Mesodermal cell (in vitro differentiated cells): ENCODE data around the gene COA4. TPM values are rescaled to one million over a fixed set of nuclear protein-coding genes. Genes with fewer than 3 reads are reported as not detected.

Experiments
- H3K27ac ChIP-seq: 2 replicates; pipeline ENCODE4 v1.7.0; 2013; ENCODE audit warnings: mild to moderate bottlenecking, low read depth, low read length, moderate library complexity; ENCODE audit not compliant: severe bottlenecking
- H3K36me3 ChIP-seq: 2 replicates; pipeline ENCODE4 v1.7.1; 2013; ENCODE audit warnings: mild to moderate bottlenecking, low read length, moderate library complexity; ENCODE audit not compliant: control insufficient read depth, insufficient read depth
- H3K4me1 ChIP-seq: one replicate; pipeline ENCODE4 v1.7.1; 2013; ENCODE audit warnings: mild to moderate bottlenecking, low read length; ENCODE audit not compliant: insufficient read depth, control insufficient read depth, poor library complexity, severe bottlenecking
- H3K4me3 ChIP-seq: 2 replicates; pipeline ENCODE4 v1.7.0; 2013; ENCODE audit warnings: low read length, control low read depth, mild to moderate bottlenecking; ENCODE audit not compliant: insufficient read depth, poor library complexity, severe bottlenecking; ENCODE audit errors: extremely low read depth
- H3K9me3 ChIP-seq: 2 replicates; pipeline ENCODE4 v1.7.1; 2013; ENCODE audit warnings: mild to moderate bottlenecking, low read length, moderate library complexity; ENCODE audit not compliant: control insufficient read depth
- WGBS, 2 experiments: methylation state at CpG; one replicate each; pipeline ENCODE4 v1.1.5; 2013; ENCODE audit warnings: missing lambda C conversion rate in 2 of 2; ENCODE audit not compliant: insufficient coverage in 2 of 2; 5-methylcytosine and 5-hydroxymethylcytosine counted together
- polyA plus RNA-seq, 2 experiments: library from polyadenylated mRNA; stranded (reverse); fragments of 50-300 nt; gene quantifications; one replicate each; pipeline ENCODE4 v1.2.3, GENCODE V29; 2013

The COA4 gene
- polyA plus RNA-seq (2013, experiment 1 of 2): 46.8 TPM
- polyA plus RNA-seq (2013, experiment 2 of 2): 49.5 TPM

DNA sequence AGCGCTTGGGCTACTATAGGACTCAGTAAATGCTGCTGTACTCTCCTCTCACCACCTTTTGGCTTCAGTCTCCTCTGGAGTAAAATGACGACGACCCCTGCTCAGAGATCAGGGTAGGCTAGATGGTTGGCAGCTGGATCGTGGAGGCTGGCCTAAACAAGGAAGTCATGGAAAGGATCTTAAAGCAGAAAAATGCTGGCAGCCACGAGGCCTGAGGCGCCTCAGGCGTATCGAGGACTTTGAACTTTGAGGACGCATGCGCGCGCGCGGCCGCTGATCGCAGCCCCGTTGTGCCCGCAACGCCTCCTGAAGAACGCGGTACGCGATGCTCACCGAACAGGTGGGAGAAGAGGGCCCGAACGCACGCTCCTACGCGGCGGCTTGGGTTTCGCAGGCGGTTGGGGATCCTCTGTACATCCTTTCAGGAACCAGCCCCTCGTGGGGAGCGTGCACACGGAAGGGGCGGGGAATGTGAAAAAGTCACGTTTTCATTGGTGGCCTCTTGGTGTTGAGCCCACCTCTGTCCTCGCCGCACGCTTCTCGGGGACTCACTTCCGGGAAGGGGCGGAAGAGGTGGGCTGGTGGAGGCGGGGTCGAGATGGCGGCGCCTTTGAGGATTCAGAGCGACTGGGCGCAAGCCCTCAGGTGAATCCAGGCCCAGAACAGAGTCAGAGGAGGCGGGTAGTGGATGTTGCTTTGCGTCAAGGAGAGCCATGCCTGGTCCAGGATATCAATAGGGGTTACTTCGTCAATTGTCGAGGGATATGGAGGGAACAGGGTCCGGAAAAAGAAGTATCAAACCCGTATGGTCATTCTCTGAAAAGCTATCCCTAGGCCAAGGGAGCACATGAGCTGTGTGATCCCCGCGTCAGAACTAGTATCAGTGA is at the start of gene COA4, which contains the start of gene PAAF1:
COA4 (minus strand) TSS at position 423 of the 887 bp plus-strand sequence. CDS start 3,468 bp downstream, outside the sequence.
PAAF1 (plus strand) TSS at position 576 of the 887 bp plus-strand sequence; CDS start at position 599, 23 bp downstream.
- WGBS, 2 experiments: 0 to 1% methylated on average over 51 to 55 of the region's 57 CpGs
- Histone ChIP-seq H3K9me3 (no peaks in the 10 kb centered on the region), H3K36me3 (peaks cover 45% of the 10 kb centered on the region), H3K4me1 (no peaks in the 10 kb centered on the region), H3K4me3 (peak within 1 kb of the TSS; percentile 72), H3K27ac (peak within 1 kb of the TSS; percentile 89)

DNA sequence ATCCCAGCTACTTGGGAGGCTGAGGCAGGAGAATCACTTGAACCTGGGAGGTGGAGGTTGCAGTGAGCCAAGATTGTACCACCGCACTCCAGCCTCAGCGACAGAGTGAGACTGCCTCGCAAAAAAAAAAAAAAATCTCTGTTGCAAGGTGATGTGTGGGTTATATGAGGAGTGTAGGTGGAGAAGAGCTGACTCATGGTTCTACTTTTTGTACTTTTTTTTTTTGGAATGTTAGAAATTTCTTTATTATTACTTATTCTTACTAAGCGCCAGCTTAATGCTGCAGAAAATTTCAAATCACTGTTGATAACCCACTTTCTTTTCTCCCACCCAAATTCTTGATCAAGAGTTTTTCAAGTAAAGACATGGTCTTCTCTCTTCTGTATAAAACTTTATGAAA is 44.5 kb upstream of the COA4 start:
- Histone ChIP-seq H3K36me3 (peaks cover 47% of the 10 kb centered on the region), H3K27ac (no peak overlapping the region), H3K4me1 (no peaks in the 10 kb centered on the region), H3K4me3 (no peak overlapping the region), H3K9me3 (no peaks in the 10 kb centered on the region)
- WGBS, 2 experiments: 100% methylated on average over 3 of the region's 4 CpGs

DNA sequence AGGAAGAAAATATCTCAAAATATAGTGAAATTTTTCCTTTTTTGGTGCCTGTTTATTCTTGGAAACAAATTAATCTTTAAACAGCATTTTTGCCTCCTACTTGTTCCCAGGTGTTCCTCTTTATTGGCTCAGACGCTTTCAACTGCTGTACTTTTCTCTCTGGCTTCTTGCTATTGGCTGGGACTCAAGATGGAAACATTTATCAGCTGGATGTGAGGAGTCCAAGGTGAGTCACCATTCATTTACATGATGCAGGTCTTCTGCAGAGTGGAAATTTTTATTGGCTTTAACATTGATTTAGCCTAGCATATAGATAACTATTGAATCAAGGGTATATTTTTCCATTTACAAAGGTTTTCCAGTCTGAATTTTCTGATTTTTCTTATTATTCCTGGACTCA is 39.8 kb upstream of the COA4 start:
- peaks cover 41% of the 10 kb centered on the region for H3K36me3 ChIP-seq
- H3K9me3 ChIP-seq: no peaks in the 10 kb centered on the region
- H3K4me1 ChIP-seq: no peaks in the 10 kb centered on the region
- no peak overlapping the region for H3K4me3 ChIP-seq
- no CpG with 5 or more reads among the region's 1 CpG for WGBS, 2 experiments
- no peak overlapping the region for H3K27ac ChIP-seq

DNA sequence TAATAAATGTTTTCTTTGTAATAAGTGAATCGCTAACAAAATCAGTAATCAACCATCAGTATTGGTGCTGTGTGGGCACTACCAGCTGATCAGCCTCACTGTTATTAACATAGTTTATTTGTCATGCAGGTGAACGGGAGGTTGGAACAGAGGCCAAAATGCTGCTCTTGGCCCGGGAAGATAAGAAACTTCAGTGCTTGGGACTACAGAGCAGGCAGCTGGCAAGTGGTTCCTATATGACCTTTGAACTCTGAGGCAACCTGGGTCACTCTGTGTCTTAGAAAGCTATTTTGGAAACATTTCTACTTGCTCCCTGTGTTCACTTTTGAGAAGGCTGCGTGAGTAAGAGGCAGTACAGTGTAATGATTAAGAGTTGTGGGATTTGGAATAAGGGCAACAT is 37.6 kb upstream of the COA4 start:
- H3K4me1 ChIP-seq: no peaks in the 10 kb centered on the region
- 85 to 96% methylated on average over 3 of the region's 4 CpGs for WGBS, 2 experiments
- no peaks in the 10 kb centered on the region for H3K9me3 ChIP-seq
- peaks cover 47% of the 10 kb centered on the region for H3K36me3 ChIP-seq
- H3K4me3 ChIP-seq: no peak overlapping the region
- H3K27ac ChIP-seq: no peak overlapping the region

DNA sequence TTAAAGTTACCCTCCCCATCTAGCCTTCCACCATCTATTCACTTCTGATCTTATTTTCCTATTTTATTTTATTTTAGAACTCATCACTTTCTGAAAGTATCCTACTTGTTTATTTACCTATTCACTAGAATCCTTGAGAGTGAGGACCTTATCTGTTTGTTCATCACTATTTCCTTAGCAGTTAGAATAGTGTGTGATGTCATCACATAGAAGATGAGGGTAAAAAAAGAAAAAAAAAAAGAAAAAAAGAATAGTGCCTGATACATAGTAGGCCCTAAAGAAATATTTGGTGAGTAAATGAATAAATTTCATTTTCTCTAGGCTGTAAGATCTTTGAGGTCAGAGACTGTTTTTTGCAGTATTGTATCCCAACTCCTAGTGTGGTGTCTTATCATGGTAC is 36.8 kb upstream of the COA4 start:
- Histone ChIP-seq H3K4me1 (no peaks in the 10 kb centered on the region), H3K9me3 (no peaks in the 10 kb centered on the region), H3K27ac (no peak overlapping the region), H3K36me3 (peaks cover 39% of the 10 kb centered on the region), H3K4me3 (no peak overlapping the region)

DNA sequence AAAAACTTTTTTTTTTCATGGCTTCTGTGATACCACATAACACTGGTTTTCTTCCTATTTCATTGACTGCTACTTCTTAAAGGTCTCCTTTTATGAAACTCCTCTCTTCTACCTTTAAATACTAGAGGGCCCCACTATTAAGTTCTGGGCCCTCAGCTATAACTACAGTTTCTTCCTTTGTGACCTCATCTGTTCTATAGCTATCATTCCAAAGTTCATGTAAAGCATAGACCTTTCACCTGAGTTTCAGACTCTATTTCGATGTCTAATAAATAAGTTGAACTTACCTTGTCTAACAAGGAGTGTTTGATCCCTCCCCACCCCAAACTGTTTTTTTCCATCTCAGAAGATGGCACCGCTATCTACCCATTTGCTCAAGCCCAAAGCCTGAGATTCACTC is 35.4 kb upstream of the COA4 start:
- peaks cover 30% of the 10 kb centered on the region for H3K36me3 ChIP-seq
- H3K9me3 ChIP-seq: no peaks in the 10 kb centered on the region
- 94 to 96% methylated on average over 2 of the region's 2 CpGs for WGBS, 2 experiments
- H3K27ac ChIP-seq: no peak overlapping the region
- no peaks in the 10 kb centered on the region for H3K4me1 ChIP-seq
- no peak overlapping the region for H3K4me3 ChIP-seq

DNA sequence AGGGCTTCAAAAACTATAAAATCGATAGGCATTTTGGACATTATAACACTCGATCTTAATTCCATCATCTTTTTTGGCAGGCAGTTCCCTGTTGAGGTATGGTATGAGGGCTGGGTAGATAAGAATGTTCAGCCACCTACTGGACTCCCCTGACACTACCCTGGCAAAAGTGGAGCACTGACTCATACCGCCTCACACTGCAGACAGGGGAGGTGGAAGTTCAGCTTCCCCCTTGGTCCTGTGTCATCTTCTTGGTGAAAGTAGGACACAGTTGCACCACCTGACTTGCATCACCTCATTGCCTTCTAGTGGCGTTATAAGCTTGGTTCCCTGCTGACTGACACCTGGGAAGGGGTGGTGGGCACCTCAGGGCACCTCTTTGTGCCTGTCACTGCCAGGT is 30.5 kb upstream of the COA4 start:
- H3K4me1 ChIP-seq: no peaks in the 10 kb centered on the region
- H3K9me3 ChIP-seq: no peaks in the 10 kb centered on the region
- no peak overlapping the region for H3K27ac ChIP-seq
- WGBS, 2 experiments: 80 to 100% methylated on average over 1 of the region's 4 CpGs
- peaks cover 25% of the 10 kb centered on the region for H3K36me3 ChIP-seq
- H3K4me3 ChIP-seq: no peak overlapping the region

DNA sequence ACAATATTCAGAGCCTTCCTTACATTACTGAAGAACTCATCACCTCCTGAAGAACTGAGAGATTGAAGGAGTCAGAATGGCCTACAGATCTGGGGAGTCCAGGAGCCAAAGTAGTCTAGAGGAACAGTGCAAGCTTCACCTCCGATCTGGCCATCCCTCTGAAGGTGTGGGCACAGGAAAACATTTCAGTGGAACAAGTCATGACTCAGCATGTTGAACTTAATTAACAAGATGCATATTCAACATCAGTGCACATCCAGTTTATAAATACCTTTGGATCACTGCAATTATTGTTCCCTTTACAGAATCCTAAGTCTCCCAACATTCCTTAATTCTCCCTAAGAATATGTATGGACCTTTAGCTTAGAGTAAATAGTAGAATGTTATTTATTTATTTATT is 25.7 kb upstream of the COA4 start:
- WGBS, 2 experiments: 89 to 100% methylated on average over 1 of the region's 1 CpG
- Histone ChIP-seq H3K4me1 (no peaks in the 10 kb centered on the region), H3K27ac (no peak overlapping the region), H3K36me3 (peaks cover 29% of the 10 kb centered on the region), H3K4me3 (no peak overlapping the region), H3K9me3 (no peaks in the 10 kb centered on the region)

DNA sequence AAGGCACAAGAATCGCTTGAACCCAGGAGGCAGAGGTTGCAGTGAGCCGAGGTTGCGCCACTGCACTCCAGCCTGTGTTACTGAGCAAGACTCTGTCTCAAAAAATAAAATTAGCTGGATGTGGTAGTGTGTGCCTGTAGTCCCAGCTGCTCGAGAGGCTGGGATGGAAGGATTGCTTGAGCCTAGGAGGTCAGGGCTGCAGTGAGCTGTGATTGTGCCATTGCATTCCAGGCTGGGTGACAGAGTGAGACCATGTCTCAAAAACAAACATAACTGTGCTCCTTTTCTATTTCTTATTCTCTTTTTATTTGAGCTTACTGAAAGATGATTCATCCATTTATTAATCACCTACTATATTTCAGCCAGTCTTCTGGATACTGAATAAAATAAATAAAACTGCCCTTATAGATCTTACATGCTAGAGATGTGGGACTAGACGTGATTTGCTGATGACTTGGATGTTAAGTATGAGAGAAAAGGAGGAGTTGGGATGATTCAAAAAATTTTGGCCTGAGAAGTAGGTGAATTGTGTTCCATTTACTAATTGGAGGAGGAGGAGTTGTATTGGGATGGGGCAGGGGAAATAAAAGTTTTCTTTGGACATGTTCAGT is 18.2 kb upstream of the COA4 start:
- WGBS, 2 experiments: 95 to 100% methylated on average over 3 to 5 of the region's 5 CpGs
- H3K9me3 ChIP-seq: no peaks in the 10 kb centered on the region
- peaks cover 31% of the 10 kb centered on the region for H3K36me3 ChIP-seq
- no peaks in the 10 kb centered on the region for H3K4me1 ChIP-seq
- H3K27ac ChIP-seq: no peak overlapping the region
- H3K4me3 ChIP-seq: no peak overlapping the region

DNA sequence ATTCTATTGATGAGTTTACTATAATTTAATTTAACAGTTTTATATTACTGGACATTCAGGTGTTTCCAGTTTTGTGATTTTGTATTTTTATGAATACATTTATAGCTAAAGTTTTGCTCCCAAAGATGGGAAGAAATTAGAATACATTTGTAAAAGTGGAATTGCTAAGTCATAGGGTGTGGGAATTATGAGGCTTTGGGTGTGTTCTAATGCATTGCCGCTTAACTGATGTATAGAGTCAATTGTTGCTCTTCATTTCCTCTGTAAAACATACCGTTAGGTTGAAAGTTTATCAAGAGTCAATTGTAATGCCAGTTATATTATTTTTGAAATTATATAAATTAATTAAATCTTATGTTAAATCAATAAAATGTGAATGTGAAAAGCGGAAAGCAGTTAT is 16.4 kb upstream of the COA4 start:
- H3K4me3 ChIP-seq: no peak overlapping the region
- no peaks in the 10 kb centered on the region for H3K9me3 ChIP-seq
- H3K27ac ChIP-seq: no peak overlapping the region
- no peaks in the 10 kb centered on the region for H3K4me1 ChIP-seq
- WGBS, 2 experiments: 100% methylated on average over 1 of the region's 3 CpGs
- peaks cover 25% of the 10 kb centered on the region for H3K36me3 ChIP-seq

DNA sequence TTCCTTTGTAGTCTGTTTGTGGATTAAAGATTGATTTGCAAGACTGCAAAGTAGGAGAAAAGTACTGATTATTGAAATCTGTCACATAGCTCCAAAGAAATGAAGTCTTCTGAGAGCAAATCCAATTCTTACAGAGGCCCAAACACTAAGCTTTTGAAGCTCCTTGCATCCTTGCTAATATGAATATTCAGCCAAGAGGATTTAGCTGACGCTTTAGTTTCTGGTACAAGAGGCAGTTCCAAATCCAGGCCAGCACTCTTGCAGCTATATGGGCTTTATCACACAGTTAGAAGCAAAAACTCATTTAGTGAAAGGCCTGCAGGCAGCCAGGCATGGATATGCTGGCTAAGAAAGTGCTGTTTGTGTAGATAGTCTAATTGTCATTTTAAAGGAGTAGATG is 12.9 kb upstream of the COA4 start:
- no peaks in the 10 kb centered on the region for H3K9me3 ChIP-seq
- H3K4me3 ChIP-seq: no peak overlapping the region
- H3K27ac ChIP-seq: no peak overlapping the region
- H3K4me1 ChIP-seq: no peaks in the 10 kb centered on the region
- peaks cover 31% of the 10 kb centered on the region for H3K36me3 ChIP-seq
- WGBS, 2 experiments: 100% methylated on average over 1 of the region's 1 CpG; no CpG with 5 or more reads in 1 of the 2 experiments
